H1 (cell line): Measurements from ENCODE around the gene EGFL6. TPM values are rescaled to one million over a fixed set of nuclear protein-coding genes. Genes with fewer than 3 reads are reported as not detected.

ENCODE experiments used
- CTCF ChIA-PET: fragments of 300-600 bp; sonication (Branson Sonifier 250); formaldehyde crosslinking; loops from one replicate; lab custom pipeline; 2021; ENCODE audit not compliant: partially characterized antibody; lab: Charles Lee
- POLR2A ChIA-PET: fragments of 300-600 bp; sonication (Branson Sonifier 250); formaldehyde crosslinking; loops from one replicate; lab custom pipeline; 2021; ENCODE audit warnings: inconsistent platforms; ENCODE audit not compliant: partially characterized antibody; lab: Charles Lee
- DNase-seq, 2 experiments: peaks; one replicate each; pipeline versions ENCODE4 v3.0.0 to v3.0.0-alpha.2; 2010 to 2022; ENCODE audit warnings: low spot score in 2 of 2, low read depth in 1 of 2, mixed read lengths in 1 of 2
- FAIRE-seq: peaks from 2 replicates; lab custom pipeline; 2011; peaks lifted over from hg19 to GRCh38; lab: Jason Lieb, UNC
- H2AFZ ChIP-seq: 2 replicates; pipeline ENCODE4 v1.8.1; 2012; ENCODE audit warnings: low read length, inconsistent platforms
- H2AK5ac ChIP-seq: 2 replicates; pipeline ENCODE4 v1.6.1; 2013; ENCODE audit warnings: low read depth, low read length
- H2BK120ac ChIP-seq: replicated peaks from 2 replicates; pipeline ENCODE3; 2013; ENCODE audit warnings: low read depth, low read length, inconsistent platforms
- H2BK12ac ChIP-seq: 2 replicates; pipeline ENCODE4 v1.6.1; 2013; ENCODE audit warnings: low read depth, low read length
- H2BK15ac ChIP-seq: 2 replicates; pipeline ENCODE4 v1.6.1; 2013; ENCODE audit warnings: low read length
- H2BK20ac ChIP-seq: 2 replicates; pipeline ENCODE4 v1.6.1; 2013; ENCODE audit warnings: low read length
- H2BK5ac ChIP-seq: 2 replicates; pipeline ENCODE4 v1.6.1; 2013; ENCODE audit warnings: low read depth, low read length
- H3K14ac ChIP-seq: 2 replicates; pipeline ENCODE4 v1.6.1; 2013; ENCODE audit warnings: inconsistent platforms; ENCODE audit not compliant: insufficient read length
- H3K18ac ChIP-seq: 2 replicates; pipeline ENCODE4 v1.6.1; 2013; ENCODE audit warnings: low read length; ENCODE audit errors: extremely low read depth
- H3K23ac ChIP-seq: 2 replicates; pipeline ENCODE4 v1.6.1; 2013; ENCODE audit warnings: inconsistent platforms; ENCODE audit not compliant: insufficient read length
- H3K23me2 ChIP-seq: 2 replicates; pipeline ENCODE4 v1.6.1; 2013; ENCODE audit warnings: low read depth, low read length
- H3K27ac ChIP-seq: 2 replicates; pipeline ENCODE4 v1.6.1; 2011; ENCODE audit warnings: low read depth, low read length, inconsistent platforms
- H3K27me3 ChIP-seq, 4 experiments: replicated peaks in 1 of 4; 1 replicate in 1 of 4; 2 replicates in 3 of 4; pipeline versions ENCODE4 v1.6.1 to v1.8.1; 2011 to 2013; ENCODE audit warnings: low read length in 3 of 4, mild to moderate bottlenecking in 3 of 4, inconsistent platforms in 2 of 4, mixed read lengths in 2 of 4, moderate library complexity in 1 of 4; ENCODE audit not compliant: control insufficient read depth in 3 of 4, insufficient read depth in 3 of 4; ENCODE audit errors: extremely low read depth in 1 of 4
- H3K36me3 ChIP-seq, 4 experiments: 2 replicates each; pipeline versions ENCODE4 v1.6.1 to v1.8.1; 2011 to 2013; ENCODE audit warnings: mild to moderate bottlenecking in 4 of 4, low read length in 3 of 4, moderate library complexity in 2 of 4, control low read depth in 1 of 4, inconsistent platforms in 1 of 4; ENCODE audit not compliant: insufficient read depth in 4 of 4, control insufficient read depth in 2 of 4
- H3K4ac ChIP-seq: replicated peaks from 2 replicates; pipeline ENCODE3; 2013; ENCODE audit warnings: low read length, low read depth, mixed read lengths, inconsistent platforms; ENCODE audit not compliant: insufficient read length
- H3K4me1 ChIP-seq, 4 experiments: replicated peaks in 1 of 4; 1 replicate in 1 of 4; 2 replicates in 3 of 4; pipeline versions ENCODE4 v1.6.1 to v1.8.1; 2011 to 2013; ENCODE audit warnings: low read length in 3 of 4, inconsistent platforms in 2 of 4, mixed read lengths in 1 of 4; ENCODE audit not compliant: insufficient read depth in 4 of 4, control insufficient read depth in 3 of 4
- H3K4me2 ChIP-seq, 2 experiments: 2 replicates each; pipeline versions ENCODE4 v1.6.1 to v1.8.1; 2011 to 2013; ENCODE audit warnings: low read depth in 2 of 2, low read length in 2 of 2, control low read depth in 1 of 2, inconsistent platforms in 1 of 2, mild to moderate bottlenecking in 1 of 2; ENCODE audit not compliant: insufficient read depth in 1 of 2
- H3K4me3 ChIP-seq, 4 experiments: fragments of 200-600, 300-600 bp in 1 of 4; sonication (generic), shearing (Covaris generic), sonication (Bioruptor Twin) in 1 of 4; 2 replicates each; pipeline versions ENCODE4 v1.5.1 to v1.8.1; 2011 to 2016; ENCODE audit warnings: low read length in 4 of 4, low read depth in 3 of 4, control low read depth in 2 of 4, inconsistent platforms in 2 of 4, mild to moderate bottlenecking in 2 of 4, mixed read lengths in 1 of 4, moderate library complexity in 1 of 4; ENCODE audit not compliant: insufficient read depth in 2 of 4; ENCODE audit errors: extremely low read depth in 1 of 4
- H3K56ac ChIP-seq: replicated peaks from 2 replicates; pipeline ENCODE3; 2013; ENCODE audit warnings: low read depth, mild to moderate bottlenecking, mixed read lengths, low read length, inconsistent platforms; ENCODE audit not compliant: insufficient read length
- H3K79me1 ChIP-seq: 2 replicates; pipeline ENCODE4 v1.6.1; 2013; ENCODE audit warnings: low read depth, low read length, control low read depth
- H3K79me2 ChIP-seq, 2 experiments: 2 replicates each; pipeline versions ENCODE4 v1.6.1 to v1.8.1; 2012 to 2013; ENCODE audit warnings: low read length in 2 of 2, mild to moderate bottlenecking in 2 of 2, inconsistent platforms in 1 of 2; ENCODE audit not compliant: insufficient read depth in 2 of 2, control insufficient read depth in 1 of 2
- H3K9ac ChIP-seq, 4 experiments: replicated peaks in 1 of 4; 1 replicate in 1 of 4; 2 replicates in 3 of 4; pipeline versions ENCODE4 v1.6.1 to v1.8.1; 2011 to 2013; ENCODE audit warnings: low read depth in 3 of 4, low read length in 3 of 4, control low read depth in 2 of 4, mild to moderate bottlenecking in 2 of 4, moderate library complexity in 2 of 4, inconsistent platforms in 1 of 4; ENCODE audit errors: extremely low read depth in 1 of 4
- H3K9me3 ChIP-seq, 2 experiments: 2 replicates each; pipeline versions ENCODE4 v1.6.1 to v1.8.1; 2012 to 2013; ENCODE audit warnings: mild to moderate bottlenecking in 2 of 2, moderate library complexity in 2 of 2, control low read depth in 1 of 2, inconsistent platforms in 1 of 2, low read depth in 1 of 2, low read length in 1 of 2, mixed read lengths in 1 of 2; ENCODE audit not compliant: insufficient read depth in 2 of 2
- H4K20me1 ChIP-seq, 2 experiments: replicated peaks in 1 of 2; 2 replicates each; pipeline versions ENCODE3 to v1.8.1; 2011 to 2013; ENCODE audit warnings: inconsistent platforms in 2 of 2, low read length in 2 of 2, mild to moderate bottlenecking in 1 of 2; ENCODE audit not compliant: insufficient read depth in 2 of 2, control insufficient read depth in 1 of 2
- H4K5ac ChIP-seq: 2 replicates; pipeline ENCODE4 v1.6.1; 2013; ENCODE audit warnings: low read length, low read depth, mixed read lengths, inconsistent platforms; ENCODE audit not compliant: insufficient read length
- H4K8ac ChIP-seq: 2 replicates; pipeline ENCODE4 v1.8.0; 2013; ENCODE audit warnings: mild to moderate bottlenecking, moderate library complexity, low read length, inconsistent platforms; ENCODE audit not compliant: insufficient read depth; ENCODE audit errors: extremely low read depth
- H4K91ac ChIP-seq: replicated peaks from 2 replicates; pipeline ENCODE3; 2013; ENCODE audit warnings: low read length, mixed read lengths, inconsistent platforms; ENCODE audit not compliant: insufficient read length
- ATF3 ChIP-seq: IDR thresholded peaks from 2 replicates; pipeline ENCODE4 v1.6.1; 2011; ENCODE audit warnings: low read depth, mild to moderate bottlenecking, low read length; ENCODE audit not compliant: insufficient read depth
- FOSL1 ChIP-seq: IDR thresholded peaks from 2 replicates; pipeline ENCODE4 v1.6.1; 2011; ENCODE audit warnings: mild to moderate bottlenecking, low read depth, low read length, moderate library complexity; ENCODE audit not compliant: insufficient read depth
- HDAC2 ChIP-seq, 2 experiments: fragments of 300-600 bp in 1 of 2; sonication (generic) in 1 of 2; IDR thresholded peaks; 2 replicates each; pipeline ENCODE4 v1.6.1; 2011 to 2012; ENCODE audit warnings: low read depth in 2 of 2, low read length in 2 of 2, mild to moderate bottlenecking in 2 of 2, moderate library complexity in 2 of 2, borderline replicate concordance in 1 of 2, inconsistent platforms in 1 of 2
- PHF8 ChIP-seq: fragments of 200-600 bp; sonication (generic); conservative IDR thresholded peaks from 2 replicates; pipeline ENCODE4 v1.7.1; 2012; ENCODE audit warnings: low read depth, mild to moderate bottlenecking, inconsistent platforms, low read length, moderate library complexity
- POLR2AphosphoS5 ChIP-seq: IDR thresholded peaks from 2 replicates; pipeline ENCODE4 v1.6.1; 2011; ENCODE audit warnings: low read depth, low read length
- RAD21 ChIP-seq, 2 experiments: IDR thresholded peaks in 1 of 2; conservative IDR thresholded peaks in 1 of 2; 2 replicates each; pipeline ENCODE4 v1.6.1; 2011; ENCODE audit warnings: low read depth in 2 of 2, low read length in 2 of 2, improper control_type of control experiment in 1 of 2, inconsistent platforms in 1 of 2, mild to moderate bottlenecking in 1 of 2, moderate library complexity in 1 of 2
- RNF2 ChIP-seq: fragments of 200-900, 300-1000 bp; sonication (generic); IDR thresholded peaks from 2 replicates; pipeline ENCODE4 v1.7.1; 2016; ENCODE audit warnings: borderline replicate concordance, low read depth, mild to moderate bottlenecking, antibody characterized with exemption, low read length; ENCODE audit not compliant: poor library complexity, severe bottlenecking; ENCODE audit errors: missing control alignments
- SAP30 ChIP-seq: fragments of 300-600 bp; sonication (generic); IDR thresholded peaks from 2 replicates; pipeline ENCODE4 v1.7.1; 2012; ENCODE audit warnings: low read length, moderate library complexity, mild to moderate bottlenecking, inconsistent platforms; ENCODE audit not compliant: insufficient read depth, insufficient replicate concordance
- SIX5 ChIP-seq: IDR thresholded peaks from 2 replicates; pipeline ENCODE4 v1.6.1; 2011; ENCODE audit warnings: mild to moderate bottlenecking, low read depth, low read length
- WGBS, 2 experiments: shearing (Covaris generic) in 1 of 2; methylation state at CpG; one replicate each; pipeline versions ENCODE4 v1.1.6 to v1.1.7; 2013 to 2015; ENCODE audit warnings: low lambda C conversion rate in 2 of 2, mixed read lengths in 2 of 2, inconsistent platforms in 1 of 2, low coverage in 1 of 2, missing lambda C conversion rate in 1 of 2; ENCODE audit not compliant: insufficient replicate concordance in 2 of 2, insufficient coverage in 1 of 2, insufficient read length in 1 of 2; ENCODE audit errors: extremely low coverage in 1 of 2, missing lambda C conversion rate in 1 of 2; 5-methylcytosine and 5-hydroxymethylcytosine counted together
- polyA plus RNA-seq, 7 experiments: library from polyadenylated mRNA; depleted of rRNA in 3 of 7; stranded (reverse) in 5 of 7; unstranded in 2 of 7; fragments of >200 nt in 5 of 7; fragments of 200-250 nt in 2 of 7; gene quantifications; 1 replicate in 5 of 7; 2 replicates in 1 of 7; 4 replicates in 1 of 7; pipeline versions ENCODE4 v1.2.1 to v1.2.3, GENCODE V29; 2011 to 2013; ENCODE audit warnings: missing spikeins in 2 of 7, mixed read lengths in 2 of 7
- total RNA-seq: library from RNA; stranded (reverse); fragmentation: NEBNext Ultra II Directional; extraction: Animal tissue kit (Norgen Biotek cat#: 25700); gene quantifications from 2 replicates; pipeline ENCODE4 v1.2.1, GENCODE V29; 2021

EGFL6 gene
- total and polyA plus RNA-seq, 2 of the 8 experiments (the other 6 are each of a cell fraction or from before 2014, with no cell fraction given), result 0.93 to 1.1 TPM

GRCh38 chrX:13669246-13669737 is 99.9 kb downstream of the EGFL6 start:
- Histone ChIP-seq H3K56ac (no peak overlapping the region), H4K5ac (no peak overlapping the region), H3K4me2 (no peak overlapping the region), H3K36me3 (no peaks in the 10 kb centered on the region), H3K23me2 (no peaks in the 10 kb centered on the region), H3K23ac (no peak overlapping the region), H2BK5ac (no peak overlapping the region), H3K14ac (no peak overlapping the region), H3K27me3 (no peaks in the 10 kb centered on the region), H2BK12ac (no peak overlapping the region), H3K9me3 (no peaks in the 10 kb centered on the region), H2BK15ac (no peak overlapping the region), H3K79me1 (no peaks in the 10 kb centered on the region), H2AFZ (no peak overlapping the region), H4K20me1 (no peaks in the 10 kb centered on the region), H4K91ac (no peak overlapping the region), H3K4me1 (no peaks in the 10 kb centered on the region), H3K9ac (no peak overlapping the region), H3K4ac (no peak overlapping the region), H3K18ac (no peak overlapping the region), H2AK5ac (no peak overlapping the region), H3K79me2 (no peaks in the 10 kb centered on the region), H4K8ac (no peak overlapping the region), H3K27ac (no peak overlapping the region), H3K4me3 (no peak overlapping the region), H2BK120ac (no peak overlapping the region), H2BK20ac (no peak overlapping the region)
- CTCF ChIA-PET, result interaction anchor here (0.7 to 1.1 kb wide), 3 partner anchors 10 to 65 kb away, joined by 4 read pairs; partner anchors contain the start of gene OFD1
- POLR2A ChIA-PET, result interaction anchor here (0.6 kb wide), 1 partner anchor 65 kb away, joined by 3 read pairs; the partner anchor contains the start of genes OFD1 and TRAPPC2
- 92% methylated on average over 8 of the region's 9 CpGs; no CpG with 5 or more reads in 1 of the 2 experiments for WGBS, 2 experiments
- FAIRE-seq, result no peak
- no peak for DNase-seq
- TF ChIP-seq ATF3 (no peak), HDAC2 (IDR thresholded peaks at IDR 0.05; ENCODE audit: borderline replicate concordance in 1 of 2, low read depth in 2 of 2, low read length in 2 of 2) (no peak), POLR2AphosphoS5 (no peak), RAD21 (IDR thresholded peaks at IDR 0.05 in 1 of 2, conservative IDR thresholded peaks at IDR 0.05 in 1 of 2; ENCODE audit: low read depth in 2 of 2, low read length in 2 of 2) (no peak), PHF8 (no peak), RNF2 (no peak), SAP30 (no peak), SIX5 (no peak), FOSL1 (no peak)
